CD4-positive, CD25-positive, alpha-beta regulatory T cell (primary cell): ENCODE data around the gene AUTS2. TPM values are rescaled to one million over a fixed set of nuclear protein-coding genes. Genes with fewer than 3 reads are reported as not detected.

Experiments
- ATAC-seq, 2 donors: fragments of 150-1000 bp; cut with Tn5 transposase; one replicate each; pipeline ENCODE4 v1.10.0; 2021; ENCODE audit warnings: low read depth in 2 of 2, moderate number of reproducible peaks in 2 of 2, moderate library complexity in 1 of 2
- DNase-seq, 3 donors: peaks; one replicate each; pipeline versions ENCODE4 v3.0.0 to v3.0.0-alpha.2; 2012 to 2022; ENCODE audit warnings: mixed read lengths in 1 of 3
- H3K27ac ChIP-seq: one replicate; pipeline ENCODE4 v1.7.0; 2013; ENCODE audit warnings: mild to moderate bottlenecking, low read length; ENCODE audit not compliant: insufficient read depth, poor library complexity, severe bottlenecking
- H3K27me3 ChIP-seq: one replicate; pipeline ENCODE4 v1.7.0; 2013; ENCODE audit warnings: low read length; ENCODE audit not compliant: control insufficient read depth, insufficient read depth
- H3K36me3 ChIP-seq: one replicate; pipeline ENCODE4 v1.7.0; 2013; ENCODE audit warnings: mild to moderate bottlenecking, low read length, moderate library complexity; ENCODE audit not compliant: control insufficient read depth, insufficient read depth
- H3K4me1 ChIP-seq: 2 replicates; pipeline ENCODE4 v1.7.0; 2013; ENCODE audit warnings: mild to moderate bottlenecking, low read length; ENCODE audit not compliant: insufficient read depth, control insufficient read depth, poor library complexity, severe bottlenecking
- H3K4me3 ChIP-seq: one replicate; pipeline ENCODE4 v1.7.0; 2013; ENCODE audit warnings: low read depth, mild to moderate bottlenecking, low read length, moderate library complexity
- H3K9me3 ChIP-seq, 2 experiments: 1 replicate in 1 of 2; 2 replicates in 1 of 2; pipeline ENCODE4 v1.7.0; 2013; ENCODE audit warnings: low read length in 2 of 2, mild to moderate bottlenecking in 1 of 2, moderate library complexity in 1 of 2; ENCODE audit not compliant: control insufficient read depth in 2 of 2
- H3K27ac Mint-ChIP-seq, 3 donors: one replicate each; pipeline ENCODE4 v1.8.0; 2020 to 2022; ENCODE audit warnings: mild to moderate bottlenecking in 3 of 3, mixed read lengths in 3 of 3, moderate library complexity in 2 of 3
- H3K27me3 Mint-ChIP-seq: one replicate; pipeline ENCODE4 v1.8.0; 2022; ENCODE audit warnings: mild to moderate bottlenecking, mixed read lengths
- H3K36me3 Mint-ChIP-seq: one replicate; pipeline ENCODE4 v1.8.0; 2020; ENCODE audit warnings: mixed read lengths
- H3K4me1 Mint-ChIP-seq, 4 donors: one replicate each; pipeline ENCODE4 v1.8.0; 2020 to 2022; ENCODE audit warnings: mixed read lengths in 4 of 4, mild to moderate bottlenecking in 1 of 4
- H3K4me3 Mint-ChIP-seq, 4 donors: one replicate each; pipeline ENCODE4 v1.8.0; 2020 to 2022; ENCODE audit warnings: mild to moderate bottlenecking in 4 of 4, mixed read lengths in 4 of 4, moderate library complexity in 3 of 4
- H3K9me3 Mint-ChIP-seq, 7 donors: one replicate each; pipeline ENCODE4 v1.8.0; 2020 to 2022; ENCODE audit warnings: mixed read lengths in 7 of 7, mild to moderate bottlenecking in 3 of 7, moderate library complexity in 2 of 7
- polyA plus RNA-seq, 4 donors: library from polyadenylated mRNA; unstranded; fragments of 300-500 nt; fragmentation: Illumina TruSeq; gene quantifications; one replicate each; pipeline ENCODE4 v1.2.3, GENCODE V29; 2021
- total RNA-seq: library from RNA; stranded (reverse); gene quantifications from one replicate; pipeline ENCODE4 v1.2.3, GENCODE V29; 2022

AUTS2 gene
- total and polyA plus RNA-seq, 5 donors from 2014 or later = 0.47 to 32.4 (median 0.74) TPM

DNA sequence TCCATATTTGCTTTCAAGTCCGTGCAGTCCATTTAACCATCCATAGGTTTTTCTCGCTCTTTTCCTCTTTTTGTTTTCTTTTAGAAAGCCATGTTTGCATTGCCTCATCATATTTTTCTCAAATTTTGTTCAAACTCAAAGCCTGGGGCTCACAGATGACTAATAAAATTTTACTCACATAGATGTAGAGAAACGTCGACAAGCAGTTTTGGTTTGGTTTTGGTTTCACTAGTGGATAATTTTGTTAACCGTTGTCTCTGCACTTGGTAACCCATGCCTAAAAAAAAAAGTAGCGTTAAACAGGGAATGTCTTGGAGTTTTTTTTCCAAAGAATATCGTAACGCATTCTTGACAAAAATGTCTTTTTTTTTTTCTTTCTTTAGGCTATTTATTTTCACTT, 1189.5 kb downstream of the AUTS2 start:
- no peak overlapping the region for H3K27ac ChIP-seq
- DNase-seq (no peak), ATAC-seq (no peak)
- Mint-ChIP-seq H3K9me3 (peaks cover 0 to 7% (median 2%) of the 10 kb centered on the region in 7 donors), H3K27ac (peak overlapping the region in 1 of 3 donors; percentile 85), H3K36me3 (no peaks in the 10 kb centered on the region), H3K4me1 (peaks cover 0 to 6% (median 2%) of the 10 kb centered on the region in 4 donors), H3K27me3 (no peaks in the 10 kb centered on the region), H3K4me3 (peak overlapping the region in 2 of 4 donors; percentile 20 to 61)
- H3K36me3 ChIP-seq = no peaks in the 10 kb centered on the region
- no peak overlapping the region for H3K4me3 ChIP-seq
- no peaks in the 10 kb centered on the region for H3K4me1 ChIP-seq
- H3K27me3 ChIP-seq = no peaks in the 10 kb centered on the region
- no peaks in the 10 kb centered on the region for H3K9me3 ChIP-seq

DNA sequence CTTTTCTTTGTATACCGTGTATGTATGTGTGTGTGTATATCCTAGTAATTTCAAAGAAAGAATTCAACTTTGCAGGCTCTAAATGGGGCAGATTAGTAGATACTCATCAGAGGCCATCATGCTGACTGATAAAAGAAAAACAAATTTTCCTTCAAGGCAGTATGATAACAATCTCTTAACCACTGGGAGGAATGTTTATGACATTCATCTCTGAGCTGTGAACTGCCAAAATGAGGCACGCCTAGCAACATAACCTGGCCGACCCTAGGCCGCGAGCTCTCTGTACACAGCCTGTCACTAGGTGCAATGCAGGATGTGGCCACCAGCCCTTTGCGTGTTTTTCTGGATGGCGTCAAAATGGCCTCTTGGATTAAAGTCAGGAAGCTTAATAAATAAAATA, 1190.0 kb downstream of the AUTS2 start:
- peaks cover 0 to 6% (median 2%) of the 10 kb centered on the region in 4 donors for H3K4me1 Mint-ChIP-seq
- ATAC-seq = no peak

DNA sequence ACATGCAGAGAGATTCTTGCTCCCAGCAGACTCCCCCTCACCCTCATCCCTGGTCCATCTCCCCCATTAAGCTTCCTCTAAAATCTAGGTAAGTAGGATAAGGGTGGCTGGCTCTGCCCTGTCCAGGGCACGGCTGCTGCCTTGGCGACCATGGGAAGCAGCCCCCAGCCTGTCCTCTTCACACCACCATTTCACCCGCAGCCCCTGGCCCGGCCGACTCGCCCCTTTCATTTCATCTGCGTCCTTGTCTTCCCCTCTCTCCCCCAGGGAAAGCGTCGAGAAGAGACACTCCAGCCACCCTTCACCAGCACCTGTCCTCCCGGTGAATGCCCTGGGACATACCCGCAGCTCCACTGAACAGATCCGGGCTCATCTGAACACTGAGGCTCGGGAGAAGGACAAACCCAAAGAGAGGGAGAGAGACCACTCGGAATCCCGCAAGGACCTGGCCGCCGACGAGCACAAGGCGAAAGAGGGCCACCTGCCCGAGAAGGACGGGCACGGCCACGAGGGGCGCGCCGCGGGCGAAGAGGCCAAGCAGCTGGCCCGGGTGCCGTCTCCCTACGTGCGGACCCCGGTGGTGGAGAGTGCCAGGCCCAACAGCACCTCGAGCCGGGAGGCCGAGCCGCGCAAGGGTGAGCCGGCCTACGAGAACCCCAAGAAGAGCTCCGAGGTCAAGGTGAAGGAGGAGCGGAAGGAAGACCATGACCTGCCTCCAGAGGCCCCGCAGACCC, 1191.4 kb downstream of the AUTS2 start:
- Mint-ChIP-seq H3K36me3 (no peaks in the 10 kb centered on the region), H3K9me3 (peaks cover 0 to 10% (median 3%) of the 10 kb centered on the region in 7 donors), H3K27ac (no peak overlapping the region), H3K27me3 (no peaks in the 10 kb centered on the region), H3K4me3 (no peak overlapping the region), H3K4me1 (peaks cover 0 to 6% (median 2%) of the 10 kb centered on the region in 4 donors)
- Histone ChIP-seq H3K9me3 (no peaks in the 10 kb centered on the region), H3K27me3 (no peaks in the 10 kb centered on the region), H3K4me1 (no peaks in the 10 kb centered on the region), H3K4me3 (no peak overlapping the region), H3K36me3 (no peaks in the 10 kb centered on the region), H3K27ac (no peak overlapping the region)
- ATAC-seq (no peak), DNase-seq (no peak)

More for the DNA sequence above, 1190.0 kb downstream of the AUTS2 start:
- H3K27me3 ChIP-seq = no peaks in the 10 kb centered on the region
- Mint-ChIP-seq H3K27me3 (no peaks in the 10 kb centered on the region), H3K27ac (no peak overlapping the region), H3K9me3 (peaks cover 0 to 8% (median 2%) of the 10 kb centered on the region in 7 donors), H3K4me3 (no peak overlapping the region), H3K36me3 (no peaks in the 10 kb centered on the region)
- no peaks in the 10 kb centered on the region for H3K4me1 ChIP-seq
- no peak overlapping the region for H3K27ac ChIP-seq
- H3K36me3 ChIP-seq = no peaks in the 10 kb centered on the region
- DNase-seq = peak in 1 of 3 donors; percentile 2
- no peak overlapping the region for H3K4me3 ChIP-seq
- H3K9me3 ChIP-seq = no peaks in the 10 kb centered on the region

DNA sequence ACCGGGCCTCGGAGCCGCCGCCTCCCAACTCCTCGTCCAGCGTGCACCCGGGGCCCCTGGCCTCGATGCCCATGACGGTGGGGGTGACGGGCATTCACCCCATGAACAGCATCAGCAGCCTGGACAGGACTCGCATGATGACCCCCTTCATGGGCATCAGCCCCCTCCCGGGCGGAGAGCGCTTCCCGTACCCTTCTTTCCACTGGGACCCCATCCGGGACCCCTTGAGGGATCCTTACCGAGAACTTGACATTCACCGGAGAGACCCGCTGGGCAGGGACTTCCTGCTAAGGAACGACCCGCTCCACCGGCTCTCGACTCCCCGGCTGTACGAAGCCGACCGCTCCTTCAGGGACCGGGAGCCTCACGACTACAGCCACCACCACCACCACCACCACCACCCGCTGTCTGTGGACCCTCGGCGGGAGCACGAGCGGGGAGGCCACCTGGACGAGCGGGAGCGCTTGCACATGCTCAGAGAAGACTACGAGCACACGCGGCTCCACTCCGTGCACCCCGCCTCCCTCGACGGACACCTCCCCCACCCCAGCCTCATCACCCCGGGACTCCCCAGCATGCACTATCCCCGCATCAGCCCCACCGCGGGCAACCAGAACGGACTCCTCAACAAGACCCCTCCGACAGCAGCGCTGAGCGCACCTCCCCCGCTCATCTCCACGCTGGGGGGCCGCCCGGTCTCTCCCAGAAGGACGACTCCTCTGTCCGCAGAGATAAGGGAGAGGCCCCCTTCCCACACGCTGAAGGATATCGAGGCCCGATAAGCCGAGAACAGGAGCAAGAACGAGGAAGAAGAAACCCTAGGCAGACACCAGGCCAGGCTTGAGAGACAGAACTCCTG, 1192.2 kb downstream of the AUTS2 start:
- peaks cover 0 to 6% (median 2%) of the 10 kb centered on the region in 4 donors for H3K4me1 Mint-ChIP-seq
- Histone ChIP-seq H3K4me1 (no peaks in the 10 kb centered on the region), H3K4me3 (no peak overlapping the region), H3K36me3 (no peaks in the 10 kb centered on the region), H3K9me3 (no peaks in the 10 kb centered on the region), H3K27ac (no peak overlapping the region), H3K27me3 (no peaks in the 10 kb centered on the region)
- no peak for ATAC-seq
- H3K9me3 Mint-ChIP-seq = peaks cover 0 to 9% (median 3%) of the 10 kb centered on the region in 7 donors
- no peak overlapping the region for H3K4me3 Mint-ChIP-seq
- H3K27ac Mint-ChIP-seq = no peak overlapping the region
- H3K36me3 Mint-ChIP-seq = no peaks in the 10 kb centered on the region
- no peaks in the 10 kb centered on the region for H3K27me3 Mint-ChIP-seq
- no peak for DNase-seq

DNA sequence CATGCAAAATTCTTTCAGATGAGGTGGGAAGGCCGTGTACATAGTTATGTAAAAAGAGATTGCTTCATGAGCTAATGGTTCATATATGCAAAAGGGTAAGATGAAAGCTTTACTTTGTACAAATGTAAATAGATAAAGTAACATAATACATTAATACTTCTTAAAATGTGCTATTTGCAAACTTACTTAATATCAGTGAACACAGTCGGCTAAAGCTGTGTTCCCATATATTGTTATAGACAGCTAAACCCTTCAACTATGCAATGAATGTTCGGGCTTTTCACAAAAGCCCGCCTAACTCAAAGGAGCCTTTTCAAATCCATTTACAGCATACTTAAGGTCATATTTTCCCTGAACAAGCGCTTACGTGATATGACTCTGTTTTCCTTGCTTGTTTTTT, 1193.1 kb downstream of the AUTS2 start:
- peaks cover 0 to 6% (median 2%) of the 10 kb centered on the region in 4 donors for H3K4me1 Mint-ChIP-seq
- no peak for DNase-seq
- no peak overlapping the region for H3K27ac Mint-ChIP-seq

DNA sequence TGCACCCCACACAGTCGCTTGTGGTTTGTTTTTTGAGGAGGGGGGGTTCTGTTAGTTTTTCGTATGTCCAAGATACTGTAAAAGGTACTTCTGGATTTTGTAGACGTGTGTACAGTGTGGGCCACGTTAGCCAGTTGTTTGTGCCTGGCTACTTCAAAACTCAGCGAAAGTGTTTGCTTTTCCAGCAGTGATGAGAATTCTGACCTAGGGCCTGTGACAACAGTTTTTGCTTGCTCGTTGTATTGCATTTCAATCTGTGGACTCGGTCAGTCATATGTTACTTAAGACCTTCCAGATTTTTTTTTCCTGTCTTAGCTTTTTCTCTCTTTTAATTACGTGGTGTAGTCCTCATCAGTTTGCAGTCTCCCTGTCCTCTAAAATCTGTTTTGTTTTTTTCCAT, 1194.8 kb downstream of the AUTS2 start:
- H3K9me3 Mint-ChIP-seq = peaks cover 0 to 7% (median 3%) of the 10 kb centered on the region in 7 donors
- Histone ChIP-seq H3K27ac (no peak overlapping the region), H3K27me3 (no peaks in the 10 kb centered on the region), H3K36me3 (no peaks in the 10 kb centered on the region), H3K9me3 (no peaks in the 10 kb centered on the region), H3K4me3 (no peak overlapping the region), H3K4me1 (no peaks in the 10 kb centered on the region)
- H3K27me3 Mint-ChIP-seq = no peaks in the 10 kb centered on the region
- no peaks in the 10 kb centered on the region for H3K36me3 Mint-ChIP-seq
- H3K27ac Mint-ChIP-seq = no peak overlapping the region
- no peak for ATAC-seq
- no peak overlapping the region for H3K4me3 Mint-ChIP-seq
- DNase-seq = no peak
- peaks cover 0 to 2% (median 0%) of the 10 kb centered on the region in 4 donors for H3K4me1 Mint-ChIP-seq

More for the DNA sequence above, 1193.1 kb downstream of the AUTS2 start:
- Histone ChIP-seq H3K27ac (no peak overlapping the region), H3K9me3 (no peaks in the 10 kb centered on the region), H3K4me1 (no peaks in the 10 kb centered on the region), H3K4me3 (no peak overlapping the region), H3K36me3 (no peaks in the 10 kb centered on the region), H3K27me3 (no peaks in the 10 kb centered on the region)
- no peaks in the 10 kb centered on the region for H3K36me3 Mint-ChIP-seq
- H3K9me3 Mint-ChIP-seq = peaks cover 0 to 7% (median 3%) of the 10 kb centered on the region in 7 donors
- no peaks in the 10 kb centered on the region for H3K27me3 Mint-ChIP-seq
- no peak overlapping the region for H3K4me3 Mint-ChIP-seq
- no peak for ATAC-seq

DNA sequence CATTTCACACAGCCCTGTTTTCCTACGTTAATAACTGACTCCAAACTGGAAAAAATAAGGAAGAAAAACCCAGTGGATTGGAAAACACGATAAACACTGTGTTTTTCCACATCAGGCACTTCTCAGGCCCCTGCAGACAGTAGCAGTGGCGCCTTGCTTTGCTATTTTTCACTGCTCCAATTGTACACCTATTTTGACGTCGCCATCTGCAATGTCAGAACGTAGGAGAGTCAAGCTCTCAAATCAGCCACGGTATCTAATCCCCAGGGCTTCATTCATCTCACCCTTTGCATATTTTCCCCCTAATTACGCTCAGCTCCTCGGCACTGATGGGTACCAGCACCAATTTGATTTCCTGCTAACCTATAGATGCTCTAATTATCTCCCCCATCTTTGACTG, 1195.5 kb downstream of the AUTS2 start:
- no peak for DNase-seq
- peaks cover 0 to 2% (median 0%) of the 10 kb centered on the region in 4 donors for H3K4me1 Mint-ChIP-seq
- H3K27ac Mint-ChIP-seq = no peak overlapping the region
- H3K4me3 Mint-ChIP-seq = no peak overlapping the region
- Histone ChIP-seq H3K9me3 (no peaks in the 10 kb centered on the region), H3K27me3 (no peaks in the 10 kb centered on the region), H3K4me1 (no peaks in the 10 kb centered on the region), H3K4me3 (no peak overlapping the region), H3K27ac (no peak overlapping the region), H3K36me3 (no peaks in the 10 kb centered on the region)
- peaks cover 0 to 9% (median 3%) of the 10 kb centered on the region in 7 donors for H3K9me3 Mint-ChIP-seq
- ATAC-seq = no peak
- no peaks in the 10 kb centered on the region for H3K36me3 Mint-ChIP-seq
- H3K27me3 Mint-ChIP-seq = no peaks in the 10 kb centered on the region
